Heart right ventricle (tissue), 16 donors: Measurements from ENCODE around the gene NUP205. TPM values are rescaled to one million over a fixed set of nuclear protein-coding genes. Genes with fewer than 3 reads are reported as not detected.

Experiments
- ATAC-seq, 8 donors: fragments of 200-7000 bp; cut with Tn5 transposase; one replicate each; pipeline ENCODE4 v1.9.1; 2020; ENCODE audit warnings: mild to moderate bottlenecking in 8 of 8, moderate library complexity in 8 of 8, moderate number of reproducible peaks in 1 of 8
- DNase-seq, 2 donors: peaks; one replicate each; pipeline ENCODE4 v3.0.0-alpha.2; 2020
- H3K27ac ChIP-seq, 10 donors: fragments of 200-600 bp; sonication (generic) in 2 of 10; one replicate each; pipeline versions ENCODE4 v1.5.0 to v1.8.0; 2020 to 2022; ENCODE audit warnings: mild to moderate bottlenecking in 3 of 10
- H3K27me3 ChIP-seq, 7 donors: fragments of 200-600 bp; one replicate each; pipeline ENCODE4 v1.8.0; 2021 to 2022; ENCODE audit warnings: mild to moderate bottlenecking in 2 of 7
- H3K36me3 ChIP-seq, 9 donors: fragments of 200-600 bp; sonication (generic) in 1 of 9; one replicate each; pipeline versions ENCODE4 v1.5.0 to v1.8.0; 2020 to 2022; ENCODE audit warnings: mild to moderate bottlenecking in 2 of 9
- H3K4me1 ChIP-seq, 9 donors: fragments of 200-600 bp; sonication (generic) in 1 of 9; one replicate each; pipeline versions ENCODE4 v1.5.0 to v1.8.0; 2020 to 2022; ENCODE audit warnings: mild to moderate bottlenecking in 4 of 9
- H3K4me3 ChIP-seq, 10 donors: fragments of 200-600 bp; sonication (generic) in 2 of 10; one replicate each; pipeline versions ENCODE4 v1.5.0 to v1.8.0; 2020 to 2022; ENCODE audit warnings: mild to moderate bottlenecking in 7 of 10, moderate library complexity in 2 of 10
- H3K9me3 ChIP-seq, 11 donors: fragments of 200-600 bp in 10 of 11; sonication (generic) in 2 of 11; one replicate each; pipeline versions ENCODE4 v1.5.0 to v1.8.0; 2013 to 2022; ENCODE audit warnings: mild to moderate bottlenecking in 2 of 11, control low read depth in 1 of 11, moderate library complexity in 1 of 11
- CTCF ChIP-seq, 9 donors: fragments of 200-600 bp; sonication (generic) in 2 of 9; IDR thresholded peaks; one replicate each; pipeline versions ENCODE4 v1.5.0 to v1.8.0; 2021 to 2022; ENCODE audit warnings: antibody characterized with exemption in 9 of 9, mild to moderate bottlenecking in 5 of 9, moderate library complexity in 1 of 9
- WGBS, 2 donors: extraction: QIAGEN DNeasy Blood & Tissue Kit; methylation state at CpG; one replicate each; pipeline ENCODE4 v1.1.7; 2013; ENCODE audit warnings: inconsistent platforms in 1 of 2; 5-methylcytosine and 5-hydroxymethylcytosine counted together
- intact Hi-C, 10 donors: fragments of 100-400 bp; cut with DNase I; formaldehyde crosslinking; loops; one replicate each; pipeline versions ENCODE4 v1.11.1 to v1.14.2; 2022
- polyA plus RNA-seq, 2 donors: library from polyadenylated mRNA; stranded (reverse); fragments of 200-250 nt; gene quantifications; one replicate each; pipeline ENCODE4 v1.2.3, GENCODE V29; 2013
- total RNA-seq, 10 donors: library from RNA; stranded (reverse); fragmentation: NEBNext Ultra II Directional in 3 of 10; extraction: Animal tissue kit (Norgen Biotek cat#: 25700) in 3 of 10; gene quantifications; one replicate each; pipeline versions ENCODE4 v1.2.1 to v1.2.4, GENCODE V29; 2021 to 2023
- donor health status: Arrhythmogenic right ventricular cardiomyopathy.
- donor health status: ischemic (EF 13 %, LVEDD 7.1; RV severe dilation, severe dysfunction).
- donor health status: healthy with polysubstance abuse.
- donor health status: DM: no; HTN: yes; CAD: no.
- donor health status: DM: no; HTN: no; CAD: no.
- donor health status: ischemic (EF 25% LVEDD 6.9; RV normal size, moderate dysfunction).
- donor health status: ischemic (EF 25% LVEDD 5.7; RV mildly dilated, moderate dysfunction).
- donor health status: healthy.
- donor health status: DM: yes; HTN: yes; CAD: no.
- donor health status: Ischemic cardiomyopathy.
- donor health status: ischemic (EF 35%, LVEDD 5.7; RV mildly dilated, moderate dysfunction).
- donor health status: nonischemic (EF 11% LVEDD 7.7; RV severe dilation, severe dysfunction).
- donor health status: DM: yes; HTN: yes; CAD: no.
- donor health status: PGD.
- donor health status: ischemic (EF 29% LVEDD 5.4; RV normal size, mild dysfunction).
- donor health status: nonischemic (EF 23%, LVEDD 6.1; RV moderate dilation, normal function).

The NUP205 gene
- total and polyA plus RNA-seq, 12 donors, result 11.6 to 23.6 (median 14.1) TPM

- DNase-seq (peak; percentile 29 to 34), ATAC-seq (peak; percentile 31 to 80 (median 50))
- intact Hi-C loops, result loop anchor here in 2 of 10 donors (10.0 kb wide), 3 partner anchors 76 to 336 kb away; no protein-coding TSS in a partner anchor
- peaks cover 0 to 68% (median 6%) of the 10 kb centered on the region in 9 donors for H3K36me3 ChIP-seq
- TF ChIP-seq CTCF (IDR thresholded peaks at IDR 0.05), result no peak
- peak overlapping the region in 4 of 10 donors; percentile 2 to 54 (median 19) for H3K27ac ChIP-seq
- peaks cover 5 to 57% (median 32%) of the 10 kb centered on the region in 9 donors for H3K4me1 ChIP-seq
- no peaks in the 10 kb centered on the region for H3K27me3 ChIP-seq
- no peak overlapping the region for H3K4me3 ChIP-seq
- WGBS, 2 donors, result 63 to 68% methylated on average over 4 of the region's 4 CpGs
- no peaks in the 10 kb centered on the region for H3K9me3 ChIP-seq
Observed at GRCh38 chr7:135678612-135679575, 121.2 kb downstream of the NUP205 start.

DNA sequence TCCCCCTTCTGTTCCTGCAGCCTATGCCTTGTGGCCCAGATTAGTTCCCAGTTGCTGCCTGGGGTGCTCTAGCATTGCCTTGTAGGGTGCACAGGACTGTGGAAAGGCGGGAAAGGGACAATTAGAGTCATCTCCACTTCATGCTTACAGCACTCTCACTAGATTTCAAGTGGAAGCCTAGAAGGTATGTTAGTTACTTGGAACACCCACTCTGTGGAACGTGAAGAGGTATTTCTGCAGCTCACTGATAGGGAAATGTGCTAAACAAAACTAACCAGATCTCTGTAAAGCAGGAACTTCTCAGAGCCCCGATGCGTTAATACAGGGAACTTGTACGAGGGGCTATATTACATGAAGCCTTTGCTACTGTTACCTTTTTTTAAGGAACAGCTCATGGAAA, 124.0 kb downstream of the NUP205 start:
- H3K27ac ChIP-seq, result peak overlapping the region in 8 of 10 donors; percentile 20 to 80 (median 66)
- no peaks in the 10 kb centered on the region for H3K27me3 ChIP-seq
- no peaks in the 10 kb centered on the region for H3K9me3 ChIP-seq
- no peak overlapping the region for H3K4me3 ChIP-seq
- peaks cover 5 to 57% (median 35%) of the 10 kb centered on the region in 9 donors for H3K4me1 ChIP-seq
- H3K36me3 ChIP-seq, result peaks cover 0 to 51% (median 0%) of the 10 kb centered on the region in 9 donors
- ATAC-seq (peak in 6 of 8 donors; percentile 18 to 43 (median 28)), DNase-seq (no peak)
- no peak for TF ChIP-seq CTCF (IDR thresholded peaks at IDR 0.05)
- intact Hi-C loops, result no loop called here
- WGBS, 2 donors, result 43 to 56% methylated on average over 5 of the region's 5 CpGs

DNA sequence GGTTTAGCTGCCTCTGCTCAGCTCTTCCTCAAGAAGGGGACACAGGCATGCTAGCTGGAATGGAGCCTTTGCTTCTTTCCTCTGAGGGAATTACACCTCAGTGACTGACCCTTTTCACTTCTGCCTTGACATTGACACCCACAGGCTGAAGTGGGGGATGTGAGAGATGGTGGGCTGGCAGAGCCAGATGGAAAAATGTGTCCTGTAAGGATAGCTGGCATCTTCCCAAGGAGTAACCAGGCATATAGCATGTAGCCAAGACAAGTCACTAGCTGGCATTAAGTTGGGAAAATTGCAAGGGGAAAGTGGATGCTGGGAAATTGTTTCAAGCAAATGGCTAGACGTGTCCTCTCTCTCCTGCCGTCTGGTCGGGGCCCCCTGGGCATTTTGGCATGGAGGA, 124.5 kb downstream of the NUP205 start:
- Histone ChIP-seq H3K9me3 (no peaks in the 10 kb centered on the region), H3K4me3 (no peak overlapping the region), H3K27ac (peak overlapping the region in 8 of 10 donors; percentile 20 to 80 (median 66)), H3K36me3 (peaks cover 0 to 47% (median 0%) of the 10 kb centered on the region in 9 donors), H3K27me3 (no peaks in the 10 kb centered on the region), H3K4me1 (peaks cover 5 to 55% (median 35%) of the 10 kb centered on the region in 9 donors)
- ATAC-seq (peak in 7 of 8 donors; percentile 26 to 79 (median 73)), DNase-seq (no peak)
- no peak for TF ChIP-seq CTCF (IDR thresholded peaks at IDR 0.05)
- WGBS, 2 donors, result 59 to 70% methylated on average over 3 of the region's 3 CpGs
- intact Hi-C loops, result no loop called here

- TF ChIP-seq CTCF (IDR thresholded peaks at IDR 0.05), result no peak
- DNase-seq, result no peak
- Histone ChIP-seq H3K4me3 (no peak overlapping the region), H3K36me3 (peaks cover 0 to 35% (median 0%) of the 10 kb centered on the region in 9 donors), H3K27ac (peak overlapping the region in 2 of 10 donors; percentile 24 to 64), H3K4me1 (peaks cover 4 to 45% (median 29%) of the 10 kb centered on the region in 9 donors), H3K27me3 (no peaks in the 10 kb centered on the region), H3K9me3 (no peaks in the 10 kb centered on the region)
- ATAC-seq, result no peak
- WGBS, 2 donors, result 86 to 88% methylated on average over 3 of the region's 3 CpGs
- intact Hi-C loops, result no loop called here
Observed at GRCh38 chr7:135683609-135684008, 125.9 kb downstream of the NUP205 start.
